HepG2 (cell line): ENCODE results near the gene TECTA. TPM values are rescaled to one million over a fixed set of nuclear protein-coding genes. Genes with fewer than 3 reads are reported as not detected.
"Not testable (repeated sequence)": the region's sequence is repeated elsewhere in the genome, so short reads cannot be mapped to it uniquely, and the experiment has no call there.

Experiments used
- ATAC-seq: fragments of 200-7000 bp; cut with Tn5 transposase; 3 replicates; pipeline ENCODE4 v1.9.1; 2020; ENCODE audit warnings: mild to moderate bottlenecking, moderate library complexity
- BruUV-seq: library from RNA; stranded (reverse); fragments of 400-500 nt; replicated peaks from 2 replicates; lab custom pipeline; 2021; lab: Mats Ljungman, UMichigan
- CTCF ChIA-PET: fragments of 300-600 bp; formaldehyde crosslinking; extraction: SDS; loops from one replicate; lab custom pipeline; 2021; ENCODE audit warnings: low total read pairs, inconsistent platforms, low intra/inter-chr PET ratio; lab: Yijun Ruan, JAX
- POLR2A ChIA-PET: fragments of 350-600 bp; sonication (Branson Sonifier 250); formaldehyde crosslinking; loops from one replicate; lab custom pipeline; 2020; ENCODE audit warnings: antibody characterized with exemption, inconsistent platforms; lab: Yijun Ruan, JAX
- DNase-seq: peaks from one replicate; pipeline ENCODE4 v3.0.0-alpha.2; 2015; ENCODE audit warnings: low spot score
- FAIRE-seq: peaks from 3 replicates; lab custom pipeline; 2011; peaks lifted over from hg19 to GRCh38; lab: Jason Lieb, UNC
- H2AFZ ChIP-seq: one replicate; pipeline ENCODE4 v1.6.1; 2011; ENCODE audit warnings: low read length, inconsistent platforms
- H3K27ac ChIP-seq: fragments of 300-600 bp; 3 replicates; pipeline ENCODE4 v1.8.0; 2011; ENCODE audit warnings: mixed run types, mild to moderate bottlenecking, mixed read lengths, low read length, inconsistent platforms; ENCODE audit not compliant: insufficient read depth; ENCODE audit errors: extremely low read length
- H3K27me3 ChIP-seq, 2 experiments: fragments of 200-600 bp in 1 of 2; 2 replicates in 1 of 2; 3 replicates in 1 of 2; pipeline versions ENCODE4 v1.6.0 to v1.8.0; 2011; ENCODE audit warnings: low read length in 2 of 2, mild to moderate bottlenecking in 2 of 2, moderate library complexity in 2 of 2, inconsistent platforms in 1 of 2; ENCODE audit not compliant: insufficient read depth in 2 of 2, control insufficient read depth in 1 of 2
- H3K36me3 ChIP-seq, 2 experiments: fragments of 200-600 bp in 1 of 2; replicated peaks in 1 of 2; 2 replicates in 1 of 2; 3 replicates in 1 of 2; pipeline versions ENCODE4 v1.5.1 to v1.8.0; 2011; ENCODE audit warnings: low read length in 2 of 2, inconsistent platforms in 1 of 2; ENCODE audit not compliant: insufficient read depth in 2 of 2, control insufficient read depth in 1 of 2
- H3K4me1 ChIP-seq: 2 replicates; pipeline ENCODE4 v1.5.1; 2012; ENCODE audit warnings: low read length, inconsistent platforms; ENCODE audit not compliant: insufficient read depth
- H3K4me2 ChIP-seq: 2 replicates; pipeline ENCODE4 v1.6.0; 2011; ENCODE audit warnings: low read depth, low read length, inconsistent platforms
- H3K4me3 ChIP-seq, 3 experiments: fragments of 200-600 bp in 1 of 3; sonication (generic), shearing (Covaris generic) in 1 of 3; replicated peaks in 1 of 3; 2 replicates each; pipeline ENCODE4 v1.5.1; 2011 to 2016; ENCODE audit warnings: low read length in 3 of 3, inconsistent platforms in 2 of 3, low read depth in 2 of 3, mild to moderate bottlenecking in 2 of 3, control low read depth in 1 of 3, mixed read lengths in 1 of 3; ENCODE audit not compliant: insufficient read depth in 1 of 3
- H3K79me2 ChIP-seq: one replicate; pipeline ENCODE4 v1.6.1; 2011; ENCODE audit warnings: low read length, inconsistent platforms; ENCODE audit not compliant: insufficient read depth
- H3K9ac ChIP-seq: 2 replicates; pipeline ENCODE4 v1.6.0; 2011; ENCODE audit warnings: mild to moderate bottlenecking, low read depth, low read length, inconsistent platforms; ENCODE audit not compliant: insufficient read depth
- H3K9me3 ChIP-seq: 2 replicates; pipeline ENCODE4 v1.5.1; 2012; ENCODE audit warnings: mild to moderate bottlenecking, low read length
- H4K20me1 ChIP-seq: 2 replicates; pipeline ENCODE4 v1.6.0; 2011; ENCODE audit warnings: inconsistent platforms, mild to moderate bottlenecking, low read length, moderate library complexity; ENCODE audit not compliant: insufficient read depth
- EP300 ChIP-seq, 3 experiments: sonication (generic) in 1 of 3; formaldehyde crosslinking in 1 of 3; IDR thresholded peaks; 2 replicates each; pipeline versions ENCODE4 v1.5.1 to v1.6.1; 2011 to 2020; ENCODE audit warnings: low read depth in 2 of 3, low read length in 2 of 3, borderline replicate concordance in 1 of 3, improper control_type of control experiment in 1 of 3, mild to moderate bottlenecking in 1 of 3, missing genetic modification reagents in 1 of 3, moderate library complexity in 1 of 3
- MIXL1 ChIP-seq: IDR thresholded peaks from 2 replicates; pipeline ENCODE4 v1.6.1; 2016
- NFIB ChIP-seq: sonication (generic); formaldehyde crosslinking; IDR thresholded peaks from 2 replicates; pipeline ENCODE4 v1.9.0; 2021; ENCODE audit warnings: missing genetic modification reagents, mild to moderate bottlenecking, borderline replicate concordance
- SMC3 ChIP-seq: IDR thresholded peaks from 2 replicates; pipeline ENCODE4 v1.6.1; 2011; ENCODE audit warnings: low read length, improper control_type of control experiment
- STAG1 ChIP-seq: sonication (generic); formaldehyde crosslinking; IDR thresholded peaks from 2 replicates; pipeline ENCODE4 v1.4.0; 2020; ENCODE audit warnings: missing genetic modification reagents
- XRCC5 ChIP-seq: fragments of 200-400 bp; formaldehyde crosslinking; optimal IDR thresholded peaks from 2 replicates; pipeline ENCODE3; 2017; ENCODE audit warnings: mild to moderate bottlenecking, low read length
- ZNF30 ChIP-seq: sonication (generic); formaldehyde crosslinking; IDR thresholded peaks from 2 replicates; pipeline ENCODE4 v1.5.0; 2020; ENCODE audit warnings: mild to moderate bottlenecking, missing genetic modification reagents
- ZNF558 ChIP-seq: sonication (generic); formaldehyde crosslinking; IDR thresholded peaks from 2 replicates; pipeline ENCODE4 v1.9.0; 2022; ENCODE audit warnings: mild to moderate bottlenecking, missing genetic modification reagents, borderline replicate concordance
- WGBS: methylation state at CpG from one replicate; pipeline ENCODE4 v1.1.6; 2017; ENCODE audit warnings: low lambda C conversion rate; 5-methylcytosine and 5-hydroxymethylcytosine counted together
- in situ Hi-C: cut with HindIII; loops from 2 replicates; pipeline ENCODE4 v1.10.0; 2017; ENCODE audit warnings: low pct_unique_long_range_greater_than_20kb; ENCODE audit not compliant: extremely low pct_ligation_motif_present
- intact Hi-C: fragments of 100-400 bp; cut with micrococcal nuclease; formaldehyde crosslinking; loops from one replicate; pipeline ENCODE4 v1.10.0; 2022; ENCODE audit not compliant: unreplicated experiment
- polyA plus RNA-seq, 8 experiments: library from polyadenylated mRNA; depleted of rRNA in 3 of 8; stranded (reverse) in 7 of 8; unstranded in 1 of 8; fragments of >200 nt; fragmentation: Illumina TruSeq in 4 of 8; extraction: Trizol in 4 of 8; gene quantifications; 2 replicates each; pipeline versions ENCODE4 v1.2.1 to v1.2.3, GENCODE V29; 2011 to 2016; ENCODE audit warnings: low read depth in 4 of 8, missing spikeins in 1 of 8, mixed read lengths in 1 of 8; ENCODE audit not compliant: insufficient read depth in 1 of 8
- total RNA-seq, 5 experiments: library from RNA; depleted of rRNA; stranded (reverse); fragments of >200 nt; fragmentation: Illumina TruSeq; extraction: Trizol; gene quantifications; 2 replicates each; pipeline ENCODE4 v1.2.3, GENCODE V29; 2016; ENCODE audit warnings: low read depth in 1 of 5

The TECTA gene
- total and polyA plus RNA-seq, 2 of the 13 experiments (the other 11 are each of a cell fraction or from before 2014, with no cell fraction given) = 0.04 to 0.17 TPM

GRCh38 chr11:121112498-121113455 lies 11.7 kb downstream of the TECTA start (continued):
- TF ChIP-seq SMC3 (peak; percentile 83), STAG1 (CRISPR knock-in tag) (peak; percentile 84), ZNF558 (CRISPR knock-in tag) (no peak), XRCC5 (peak; percentile 28), MIXL1 (CRISPR knock-in tag) (0 out of 2 replicates have a peak, but pooled peaks have one; percentile 48)
- TF ChIP-seq, all 625 proteins: peak for 9

DNA sequence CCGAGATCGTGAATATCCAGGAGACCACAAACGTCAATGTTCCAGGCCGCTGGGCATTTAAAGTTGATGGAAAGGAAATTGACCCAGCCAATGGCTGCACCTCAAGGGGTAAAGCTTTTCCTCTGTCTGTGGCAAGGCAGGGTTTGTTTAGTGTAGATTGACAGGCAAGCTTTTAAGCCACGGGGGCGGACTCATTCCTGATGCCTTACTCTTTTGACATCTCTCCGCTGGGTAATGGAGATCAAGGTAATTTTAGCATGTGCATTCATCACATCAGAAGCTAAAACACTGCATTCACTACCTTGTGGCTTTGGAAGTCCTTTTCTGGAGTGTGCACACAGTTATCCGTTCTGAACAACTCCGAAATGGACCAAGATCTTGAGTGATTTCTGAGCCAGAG lies 12.6 kb downstream of the TECTA start:
- BruUV-seq = no TSS peak
- Histone ChIP-seq H3K36me3 (no peaks in the 10 kb centered on the region), H2AFZ (no peak overlapping the region)
- TF ChIP-seq ZNF30 (CRISPR knock-in tag) = no peak
- TF ChIP-seq EP300 (IDR thresholded peaks at IDR 0.05; ENCODE audit: low read depth in 2 of 2, low read length in 2 of 2) = no peak
- TF ChIP-seq EP300 (CRISPR knock-in tag; IDR thresholded peaks at IDR 0.05; ENCODE audit: borderline replicate concordance) = no peak
- no peak for TF ChIP-seq NFIB (CRISPR knock-in tag)
- TF ChIP-seq, all 625 proteins: peak for 0
- CTCF ChIA-PET = no interaction called here
- no peak for DNase-seq
- Histone ChIP-seq H3K4me3 (no peak overlapping the region), H3K9me3 (no peaks in the 10 kb centered on the region), H3K4me2 (no peak overlapping the region), H3K27me3 (peaks cover 1 to 24% of the 10 kb centered on the region in 2 experiments; a peak in 3 of 5 replicates), H3K4me1 (no peaks in the 10 kb centered on the region), H3K79me2 (no peaks in the 10 kb centered on the region), H4K20me1 (no peaks in the 10 kb centered on the region), H3K9ac (no peak overlapping the region), H3K27ac (no peak overlapping the region)
- no peak for FAIRE-seq
- ATAC-seq = no peak
- 13% methylated on average over 8 of the region's 9 CpGs for WGBS
- in situ Hi-C loops = loop anchor here (5.0 kb wide), 1 partner anchor 171 kb away; no protein-coding TSS in a partner anchor
- POLR2A ChIA-PET = no interaction called here
- intact Hi-C loops = loop anchor here (2.0 to 10.0 kb wide), 3 partner anchors 81 to 603 kb away; partner anchors contain the start of gene GRIK4

DNA sequence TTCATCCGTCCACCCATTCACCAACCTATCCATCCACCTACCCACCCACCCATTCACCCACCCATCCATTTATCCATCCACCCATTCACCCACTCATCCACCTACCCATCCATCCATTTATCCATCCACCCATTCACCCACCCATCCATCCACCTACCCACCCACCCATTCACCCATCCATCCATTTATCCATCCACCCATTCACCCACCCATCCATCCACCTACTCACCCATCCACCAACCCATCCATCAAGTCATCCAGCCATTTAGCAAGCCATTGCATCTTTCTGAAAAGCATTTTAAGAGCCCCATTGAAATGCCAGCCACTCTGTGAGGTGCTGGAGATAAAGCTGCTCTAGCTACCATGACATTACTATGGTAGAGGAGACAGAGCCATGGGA lies 14.0 kb downstream of the TECTA start:
- FAIRE-seq, H3K79me2 ChIP-seq, POLR2A ChIA-PET, CTCF ChIA-PET, H3K27ac ChIP-seq, H4K20me1 ChIP-seq, H3K4me1 ChIP-seq, H2AFZ ChIP-seq, ATAC-seq, H3K36me3 ChIP-seq, H3K9me3 ChIP-seq, H3K4me2 ChIP-seq, DNase-seq, BruUV-seq, H3K4me3 ChIP-seq, in situ Hi-C loops, H3K9ac ChIP-seq: not testable (repeated sequence)
- 85% methylated on average over 1 of the region's 1 CpG for WGBS
- intact Hi-C loops = loop anchor here (10.0 kb wide), 1 partner anchor 80 kb away; no protein-coding TSS in a partner anchor
- peaks cover 1 to 24% of the 10 kb centered on the region in 2 experiments; a peak in 3 of 5 replicates for H3K27me3 ChIP-seq
